HG02970 (cell line): ENCODE results near the gene HMCN1.

Experiments
- ATAC-seq: cut with Tn5 transposase; IDR thresholded peaks from one replicate; pipeline ENCODE4 v1.9.1; 2021; ENCODE audit warnings: mild to moderate bottlenecking, moderate library complexity, moderate number of reproducible peaks; ENCODE audit not compliant: unreplicated experiment, low FRiP score

The HMCN1 gene

GRCh38 chr1:186059752-186060151, 325.6 kb downstream of the HMCN1 start:
- no peak for ATAC-seq

- no peak for ATAC-seq
These were observed 326.0 kb downstream of the HMCN1 start for GRCh38 chr1:186060226-186060625.

- no peak for ATAC-seq
These were observed 329.0 kb downstream of the HMCN1 start for GRCh38 chr1:186063091-186063657.

GRCh38 chr1:186066411-186066810, 332.2 kb downstream of the HMCN1 start:
- ATAC-seq, result no peak

- ATAC-seq, result no peak
These were observed 339.5 kb downstream of the HMCN1 start for GRCh38 chr1:186073697-186074096.

GRCh38 chr1:186076006-186076405, 341.8 kb downstream of the HMCN1 start:
- ATAC-seq, result no peak

- peak; percentile 94 for ATAC-seq
These were observed 344.1 kb downstream of the HMCN1 start for GRCh38 chr1:186078245-186078644.

- ATAC-seq, result no peak
These were observed 345.0 kb downstream of the HMCN1 start for GRCh38 chr1:186079084-186079684.

GRCh38 chr1:186082235-186082937, 348.2 kb downstream of the HMCN1 start:
- ATAC-seq, result peak; percentile 68

GRCh38 chr1:186086583-186086982, 352.4 kb downstream of the HMCN1 start:
- no peak for ATAC-seq

- no peak for ATAC-seq
These were observed 355.7 kb downstream of the HMCN1 start for GRCh38 chr1:186089940-186090339.

- ATAC-seq, result no peak
These were observed 357.1 kb downstream of the HMCN1 start for GRCh38 chr1:186091222-186091720.

GRCh38 chr1:186093437-186093836, 359.2 kb downstream of the HMCN1 start:
- no peak for ATAC-seq

GRCh38 chr1:186094172-186094571, 360.0 kb downstream of the HMCN1 start:
- no peak for ATAC-seq

- ATAC-seq, result no peak
These were observed 365.3 kb downstream of the HMCN1 start for GRCh38 chr1:186099336-186100104.

GRCh38 chr1:186102107-186102506, 367.9 kb downstream of the HMCN1 start:
- no peak for ATAC-seq

GRCh38 chr1:186102547-186103148, 368.5 kb downstream of the HMCN1 start:
- no peak for ATAC-seq

GRCh38 chr1:186104459-186104858, 370.3 kb downstream of the HMCN1 start:
- ATAC-seq, result no peak

- no peak for ATAC-seq
These were observed 378.1 kb downstream of the HMCN1 start for GRCh38 chr1:186112280-186112679.

- ATAC-seq, result no peak
These were observed 379.3 kb downstream of the HMCN1 start for GRCh38 chr1:186113461-186113860.

GRCh38 chr1:186118724-186119123, 384.5 kb downstream of the HMCN1 start:
- ATAC-seq, result no peak
